Activated T-helper 1 cell treated with anti-CD3 and anti-CD28 coated beads, Interleukin-12 subunit alpha, Interleukin-12 subunit beta, Interleukin-2, Interleukin-4 antibody, amounts not matched to agents 30 ng/mL and 10 ng/mL and 1 ng/mL, durations not matched to agents 14 hours and 24 hours and 36 hours (primary cell): ENCODE data around the gene PCDHGA1. TPM values are rescaled to one million over a fixed set of nuclear protein-coding genes. Genes with fewer than 3 reads are reported as not detected.
A peak's percentile ranks its signal among the peaks of the same experiment; 100 is the strongest.
"Not testable (repeated sequence)": the region's sequence is repeated elsewhere in the genome, so short reads cannot be mapped to it uniquely, and the experiment has no call there.

ENCODE experiments used
- DNase-seq: peaks from one replicate; pipeline ENCODE4 v3.0.0; 2021; ENCODE audit warnings: low spot score
- H3K27ac Mint-ChIP-seq: one replicate; pipeline ENCODE4 v1.8.0; 2021; ENCODE audit warnings: mild to moderate bottlenecking, mixed read lengths
- H3K27me3 Mint-ChIP-seq: one replicate; pipeline ENCODE4 v1.8.0; 2022; ENCODE audit warnings: mild to moderate bottlenecking, moderate library complexity, mixed read lengths; ENCODE audit not compliant: insufficient read depth
- H3K36me3 Mint-ChIP-seq: one replicate; pipeline ENCODE4 v1.8.0; 2021; ENCODE audit warnings: low read depth, mixed read lengths
- H3K4me1 Mint-ChIP-seq: one replicate; pipeline ENCODE4 v1.8.0; 2021; ENCODE audit warnings: low read depth, mixed read lengths
- H3K4me3 Mint-ChIP-seq: one replicate; pipeline ENCODE4 v1.8.0; 2021; ENCODE audit warnings: mild to moderate bottlenecking, moderate library complexity, mixed read lengths
- H3K9me3 Mint-ChIP-seq: one replicate; pipeline ENCODE4 v1.8.0; 2021; ENCODE audit warnings: mixed read lengths
- intact Hi-C: fragments of 100-400 bp; cut with micrococcal nuclease; formaldehyde crosslinking; loops from one replicate; pipeline ENCODE4 v1.15.1; 2024
- total RNA-seq: library from RNA; stranded (reverse); gene quantifications from 2 replicates; pipeline ENCODE4 v1.2.3, GENCODE V29; 2022

PCDHGA1 gene
- total RNA-seq, 1 donor from 2014 or later = 0.10 TPM

DNA sequence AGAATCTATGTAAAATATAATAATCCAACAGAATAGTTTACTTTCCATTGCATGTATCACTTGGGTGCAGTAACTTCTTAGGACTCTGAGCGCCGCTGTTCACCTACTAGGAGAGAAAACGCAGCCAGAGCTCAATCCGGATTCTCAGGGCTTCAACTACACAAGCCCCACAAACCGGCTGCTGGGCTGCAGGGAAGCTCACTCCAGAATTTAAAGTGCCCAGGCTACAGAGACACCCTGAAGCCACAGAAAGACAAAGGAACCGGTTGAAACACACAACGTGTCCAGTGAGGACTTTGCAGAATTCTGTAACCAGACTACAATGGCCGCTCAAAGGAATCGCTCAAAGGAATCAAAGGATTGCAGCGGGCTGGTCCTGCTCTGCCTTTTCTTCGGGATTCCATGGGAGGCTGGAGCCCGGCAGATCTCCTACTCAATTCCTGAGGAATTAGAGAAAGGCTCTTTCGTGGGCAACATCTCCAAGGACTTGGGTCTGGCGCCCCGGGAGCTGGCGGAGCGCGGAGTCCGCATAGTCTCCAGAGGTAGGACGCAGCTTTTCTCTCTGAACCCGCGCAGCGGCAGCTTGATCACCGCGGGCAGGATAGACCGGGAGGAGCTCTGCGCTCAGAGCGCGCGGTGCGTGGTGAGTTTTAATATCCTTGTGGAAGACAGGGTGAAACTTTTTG, 82.7 kb downstream of the PCDHGA1 start, which contains the start of gene PCDHGA10:
Gene PCDHGA10, plus strand, starts transcription at position 134 of the 686 bp plus-strand sequence. Its CDS starts 189 bp downstream, at position 323.
- intact Hi-C loops = loop anchor here (1.0 to 10.0 kb wide), 6 partner anchors 41 to 568 kb away; partner anchors contain the start of genes PCDHA8, PCDHA9, PCDHGA6 and PCDHGB3
- H3K27ac Mint-ChIP-seq = peak within 1 kb of the TSS; percentile 68
- H3K4me3 Mint-ChIP-seq = peak within 1 kb of the TSS; percentile 84
- DNase-seq = peak; percentile 33
- peaks cover 21% of the 10 kb centered on the region for H3K9me3 Mint-ChIP-seq
- H3K4me1 Mint-ChIP-seq = peaks cover 13% of the 10 kb centered on the region
- peaks cover 1% of the 10 kb centered on the region for H3K36me3 Mint-ChIP-seq
- H3K27me3 Mint-ChIP-seq = peaks cover 44% of the 10 kb centered on the region

DNA sequence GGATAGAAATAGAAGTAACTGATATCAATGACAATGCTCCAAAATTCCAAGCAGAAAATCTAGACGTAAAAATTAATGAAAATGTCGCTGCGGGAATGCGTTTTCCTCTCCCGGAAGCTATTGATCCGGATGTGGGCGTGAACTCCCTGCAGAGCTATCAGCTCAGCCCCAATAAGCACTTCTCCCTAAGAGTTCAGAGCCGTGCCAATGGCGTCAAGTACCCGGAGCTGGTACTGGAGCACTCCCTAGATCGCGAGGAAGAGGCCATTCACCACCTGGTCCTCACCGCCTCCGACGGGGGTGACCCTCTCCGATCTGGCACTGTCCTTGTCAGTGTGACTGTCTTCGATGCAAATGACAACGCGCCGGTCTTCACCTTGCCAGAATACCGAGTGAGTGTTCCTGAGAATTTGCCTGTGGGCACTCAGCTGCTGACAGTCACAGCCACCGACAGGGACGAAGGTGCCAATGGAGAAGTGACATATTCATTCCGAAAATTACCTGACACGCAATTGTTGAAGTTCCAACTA, 83.3 kb downstream of the PCDHGA1 start:
- no peak overlapping the region for H3K27ac Mint-ChIP-seq
- H3K9me3 Mint-ChIP-seq = peaks cover 27% of the 10 kb centered on the region
- peaks cover 15% of the 10 kb centered on the region for H3K4me1 Mint-ChIP-seq
- H3K4me3 Mint-ChIP-seq = peak overlapping the region; percentile 84
- intact Hi-C loops = loop anchor here (1.0 to 10.0 kb wide), 5 partner anchors 41 to 569 kb away; partner anchors contain the start of genes PCDHA8, PCDHA9, PCDHGA6 and PCDHGB3
- DNase-seq = no peak
- peaks cover 43% of the 10 kb centered on the region for H3K27me3 Mint-ChIP-seq
- H3K36me3 Mint-ChIP-seq = peaks cover 1% of the 10 kb centered on the region

DNA sequence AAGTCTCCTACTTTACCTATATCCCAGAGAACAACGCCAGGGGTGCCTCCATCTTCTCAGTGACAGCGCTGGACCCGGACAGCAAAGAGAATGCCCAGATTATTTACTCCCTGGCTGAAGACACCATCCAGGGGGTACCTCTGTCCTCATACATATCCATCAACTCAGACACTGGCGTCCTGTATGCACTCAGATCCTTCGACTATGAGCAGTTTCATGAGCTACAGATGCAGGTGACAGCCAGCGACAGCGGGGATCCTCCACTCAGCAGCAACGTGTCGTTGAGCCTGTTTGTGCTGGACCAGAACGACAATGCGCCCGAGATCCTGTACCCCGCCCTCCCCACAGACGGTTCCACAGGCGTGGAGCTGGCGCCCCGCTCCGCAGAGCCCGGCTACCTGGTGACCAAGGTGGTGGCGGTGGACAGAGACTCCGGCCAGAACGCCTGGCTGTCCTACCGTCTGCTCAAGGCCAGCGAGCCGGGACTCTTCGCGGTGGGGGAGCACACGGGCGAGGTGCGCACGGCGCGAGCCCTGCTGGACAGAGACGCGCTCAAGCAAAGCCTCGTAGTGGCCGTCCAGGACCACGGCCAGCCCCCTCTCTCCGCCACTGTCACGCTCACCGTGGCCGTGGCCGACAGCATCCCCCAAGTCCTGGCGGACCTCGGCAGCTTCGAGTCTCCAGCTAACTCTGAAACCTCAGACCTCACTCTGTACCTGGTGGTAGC, 84.4 kb downstream of the PCDHGA1 start:
- peaks cover 15% of the 10 kb centered on the region for H3K4me1 Mint-ChIP-seq
- intact Hi-C loops = loop anchor here (5.0 to 10.0 kb wide), 3 partner anchors 42 to 570 kb away; partner anchors contain the start of genes PCDH1, PCDHA8, PCDHA9 and PCDHGA6
- H3K27ac Mint-ChIP-seq, H3K36me3 Mint-ChIP-seq, DNase-seq: not testable (repeated sequence)
- H3K9me3 Mint-ChIP-seq = peaks cover 24% of the 10 kb centered on the region
- H3K4me3 Mint-ChIP-seq = peak overlapping the region; percentile 37
- H3K27me3 Mint-ChIP-seq = peaks cover 40% of the 10 kb centered on the region

DNA sequence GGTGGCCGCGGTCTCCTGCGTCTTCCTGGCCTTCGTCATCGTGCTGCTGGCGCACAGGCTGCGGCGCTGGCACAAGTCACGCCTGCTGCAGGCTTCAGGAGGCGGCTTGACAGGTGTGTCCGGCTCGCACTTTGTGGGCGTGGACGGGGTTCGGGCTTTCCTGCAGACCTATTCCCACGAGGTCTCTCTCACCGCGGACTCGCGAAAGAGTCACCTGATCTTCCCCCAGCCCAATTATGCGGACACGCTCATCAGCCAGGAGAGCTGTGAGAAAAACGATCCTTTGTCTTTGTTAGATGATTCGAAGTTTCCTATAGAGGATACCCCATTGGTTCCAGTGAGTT, 84.9 kb downstream of the PCDHGA1 start:
- H3K4me3 Mint-ChIP-seq, DNase-seq, H3K36me3 Mint-ChIP-seq: not testable (repeated sequence)
- intact Hi-C loops = loop anchor here (5.0 to 10.0 kb wide), 2 partner anchors 462 to 570 kb away; partner anchors contain the start of genes PCDH1, PCDHA8 and PCDHA9
- peaks cover 15% of the 10 kb centered on the region for H3K4me1 Mint-ChIP-seq
- H3K9me3 Mint-ChIP-seq = peaks cover 26% of the 10 kb centered on the region
- H3K27ac Mint-ChIP-seq = peak overlapping the region; percentile 2
- H3K27me3 Mint-ChIP-seq = peaks cover 38% of the 10 kb centered on the region

DNA sequence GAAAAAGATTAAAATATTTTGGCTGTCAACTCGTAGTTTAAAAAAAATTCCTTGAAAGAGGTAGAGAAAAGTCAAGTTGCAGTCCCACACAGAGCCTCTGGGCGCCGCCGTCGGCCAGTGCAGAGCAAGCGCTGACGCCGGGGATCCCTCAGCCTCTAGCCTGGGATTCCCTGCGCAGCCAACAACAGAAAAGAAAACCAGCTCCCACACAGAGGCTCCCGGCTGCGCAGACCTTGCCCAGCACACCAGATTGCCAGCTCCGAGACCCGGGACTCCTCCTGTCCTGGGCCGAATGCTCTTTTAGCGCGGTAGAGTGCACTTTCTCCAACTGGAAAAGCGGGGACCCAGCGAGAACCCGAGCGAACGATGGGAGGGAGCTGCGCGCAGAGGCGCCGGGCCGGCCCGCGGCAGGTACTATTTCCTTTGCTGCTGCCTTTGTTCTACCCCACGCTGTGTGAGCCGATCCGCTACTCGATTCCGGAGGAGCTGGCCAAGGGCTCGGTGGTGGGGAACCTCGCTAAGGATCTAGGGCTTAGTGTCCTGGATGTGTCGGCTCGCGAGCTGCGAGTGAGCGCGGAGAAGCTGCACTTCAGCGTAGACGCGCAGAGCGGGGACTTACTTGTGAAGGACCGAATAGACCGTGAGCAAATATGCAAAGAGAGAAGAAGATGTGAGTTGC, 87.3 kb downstream of the PCDHGA1 start, which contains the start of gene PCDHGB7:
Gene PCDHGB7, plus strand, starts transcription at position 184 of the 679 bp plus-strand sequence. Its CDS starts 183 bp downstream, at position 367.
- Mint-ChIP-seq H3K4me3 (peak within 1 kb of the TSS; percentile 76), H3K4me1 (peaks cover 21% of the 10 kb centered on the region), H3K27me3 (peaks cover 55% of the 10 kb centered on the region), H3K9me3 (peaks cover 37% of the 10 kb centered on the region)
- DNase-seq = peak; percentile 30
- H3K36me3 Mint-ChIP-seq, H3K27ac Mint-ChIP-seq: not testable (repeated sequence)
- intact Hi-C loops = loop anchor here (1.0 to 10.0 kb wide), 5 partner anchors 95 to 573 kb away; partner anchors contain the start of genes PCDH1, PCDHA8 and PCDHA9

DNA sequence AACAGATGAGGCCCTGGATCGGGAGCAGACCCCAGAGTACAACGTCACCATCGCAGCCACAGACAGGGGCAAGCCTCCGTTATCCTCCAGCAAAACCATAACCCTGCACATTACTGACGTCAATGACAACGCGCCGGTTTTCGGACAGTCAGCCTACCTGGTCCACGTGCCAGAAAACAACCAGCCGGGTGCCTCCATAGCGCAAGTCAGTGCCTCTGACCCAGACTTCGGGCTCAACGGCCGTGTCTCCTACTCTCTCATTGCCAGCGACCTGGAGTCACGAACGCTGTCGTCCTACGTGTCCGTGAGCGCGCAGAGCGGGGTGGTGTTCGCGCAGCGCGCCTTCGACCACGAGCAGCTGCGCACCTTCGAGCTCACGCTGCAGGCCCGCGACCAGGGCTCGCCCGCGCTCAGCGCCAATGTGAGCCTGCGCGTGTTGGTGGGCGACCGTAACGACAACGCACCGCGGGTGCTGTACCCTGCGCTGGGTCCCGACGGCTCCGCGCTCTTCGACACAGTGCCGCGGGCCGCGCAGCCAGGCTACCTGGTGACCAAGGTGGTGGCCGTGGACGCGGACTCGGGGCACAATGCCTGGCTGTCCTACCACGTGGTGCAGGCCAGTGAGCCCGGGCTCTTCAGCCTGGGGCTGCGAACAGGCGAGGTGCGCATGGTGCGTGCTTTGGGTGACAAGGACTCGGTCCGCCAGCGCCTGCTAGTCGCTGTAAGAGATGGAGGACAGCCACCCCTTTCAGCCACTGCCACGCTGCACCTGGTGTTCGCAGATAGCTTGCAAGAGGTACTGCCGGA, 89.0 kb downstream of the PCDHGA1 start:
- peaks cover 53% of the 10 kb centered on the region for H3K27me3 Mint-ChIP-seq
- H3K9me3 Mint-ChIP-seq = peaks cover 33% of the 10 kb centered on the region
- peaks cover 14% of the 10 kb centered on the region for H3K4me1 Mint-ChIP-seq
- DNase-seq = no peak
- no peak overlapping the region for H3K4me3 Mint-ChIP-seq
- H3K36me3 Mint-ChIP-seq = peaks cover 9% of the 10 kb centered on the region
- no peak overlapping the region for H3K27ac Mint-ChIP-seq
- intact Hi-C loops = loop anchor here (5.0 to 10.0 kb wide), 2 partner anchors 458 to 574 kb away; partner anchors contain the start of genes PCDH1, PCDHA8 and PCDHA9

DNA sequence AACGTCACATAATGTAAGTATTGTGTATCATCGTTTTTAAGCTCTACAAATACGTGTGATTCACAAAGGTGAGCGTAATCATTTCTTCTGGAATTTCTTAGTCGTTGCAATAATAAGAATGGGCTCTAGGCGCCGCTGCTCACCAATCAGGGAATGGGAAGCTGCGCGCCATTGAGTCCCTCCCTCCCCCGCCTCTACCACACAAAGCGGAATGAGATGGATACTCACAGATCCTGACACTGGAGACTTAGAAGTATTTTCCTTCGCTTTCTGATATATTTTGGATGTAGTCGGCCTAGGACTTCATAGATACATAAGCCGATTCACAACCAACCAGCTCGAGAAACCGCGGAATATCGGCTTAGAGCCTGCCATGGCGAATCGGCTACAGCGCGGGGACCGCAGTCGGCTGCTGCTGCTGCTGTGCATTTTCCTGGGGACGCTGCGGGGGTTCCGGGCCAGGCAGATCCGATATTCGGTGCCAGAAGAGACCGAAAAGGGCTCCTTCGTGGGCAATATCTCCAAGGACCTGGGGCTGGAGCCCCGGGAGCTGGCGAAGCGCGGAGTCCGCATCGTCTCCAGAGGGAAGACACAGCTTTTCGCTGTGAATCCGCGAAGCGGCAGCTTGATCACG, 90.7 kb downstream of the PCDHGA1 start, which contains the start of gene PCDHGA11:
Gene PCDHGA11, plus strand, starts transcription at position 197 of the 634 bp plus-strand sequence. Its CDS starts 177 bp downstream, at position 374.
- DNase-seq = peak; percentile 23
- H3K27me3 Mint-ChIP-seq = peaks cover 49% of the 10 kb centered on the region
- H3K4me1 Mint-ChIP-seq = peaks cover 14% of the 10 kb centered on the region
- peak within 1 kb of the TSS; percentile 86 for H3K4me3 Mint-ChIP-seq
- peak within 1 kb of the TSS; percentile 55 for H3K27ac Mint-ChIP-seq
- H3K36me3 Mint-ChIP-seq = peaks cover 9% of the 10 kb centered on the region
- intact Hi-C loops = loop anchor here (5.0 kb wide), 5 partner anchors 34 to 189 kb away; partner anchors contain the start of genes PCDHGA2, PCDHGA5, PCDHGB4 and PCDHGC3
- H3K9me3 Mint-ChIP-seq = peaks cover 29% of the 10 kb centered on the region

DNA sequence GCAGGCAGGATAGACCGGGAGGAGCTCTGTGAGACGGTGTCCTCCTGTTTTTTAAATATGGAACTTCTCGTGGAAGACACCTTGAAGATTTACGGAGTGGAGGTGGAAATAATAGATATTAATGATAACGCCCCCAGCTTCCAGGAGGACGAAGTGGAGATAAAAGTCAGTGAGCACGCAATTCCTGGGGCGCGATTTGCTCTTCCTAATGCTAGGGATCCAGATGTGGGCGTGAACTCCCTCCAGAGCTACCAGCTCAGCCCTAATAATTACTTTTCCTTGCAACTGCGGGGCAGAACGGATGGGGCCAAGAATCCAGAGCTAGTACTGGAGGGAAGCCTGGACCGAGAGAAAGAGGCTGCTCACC, 91.2 kb downstream of the PCDHGA1 start:
- Mint-ChIP-seq H3K4me1 (peaks cover 14% of the 10 kb centered on the region), H3K27ac (peak overlapping the region; percentile 55), H3K36me3 (peaks cover 9% of the 10 kb centered on the region), H3K9me3 (peaks cover 29% of the 10 kb centered on the region), H3K4me3 (peak overlapping the region; percentile 86), H3K27me3 (peaks cover 46% of the 10 kb centered on the region)
- intact Hi-C loops = loop anchor here (5.0 kb wide), 5 partner anchors 34 to 189 kb away; partner anchors contain the start of genes PCDHGA2, PCDHGA5, PCDHGB4 and PCDHGC3
- no peak for DNase-seq

DNA sequence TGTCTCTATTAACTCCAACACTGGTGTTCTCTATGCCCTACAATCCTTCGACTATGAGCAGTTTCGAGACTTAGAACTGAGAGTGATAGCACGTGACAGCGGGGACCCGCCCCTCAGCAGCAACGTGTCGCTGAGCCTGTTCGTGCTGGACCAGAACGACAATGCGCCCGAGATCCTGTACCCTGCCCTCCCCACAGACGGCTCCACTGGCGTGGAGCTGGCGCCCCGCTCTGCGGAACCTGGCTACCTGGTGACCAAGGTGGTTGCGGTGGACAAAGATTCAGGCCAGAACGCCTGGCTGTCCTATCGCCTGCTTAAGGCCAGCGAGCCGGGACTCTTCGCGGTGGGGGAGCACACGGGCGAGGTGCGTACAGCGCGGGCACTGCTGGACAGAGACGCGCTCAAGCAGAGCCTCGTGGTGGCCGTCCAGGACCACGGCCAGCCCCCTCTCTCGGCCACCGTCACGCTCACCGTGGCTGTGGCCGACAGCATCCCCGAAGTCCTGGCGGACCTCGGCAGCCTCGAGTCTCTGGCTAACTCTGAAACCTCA, 92.5 kb downstream of the PCDHGA1 start:
- DNase-seq = no peak
- H3K36me3 Mint-ChIP-seq = peaks cover 9% of the 10 kb centered on the region
- intact Hi-C loops = loop anchor here (5.0 kb wide), 5 partner anchors 36 to 191 kb away; partner anchors contain the start of genes PCDHGA2, PCDHGA5, PCDHGB4 and PCDHGC3
- H3K4me1 Mint-ChIP-seq = peaks cover 9% of the 10 kb centered on the region
- H3K4me3 Mint-ChIP-seq = no peak overlapping the region
- H3K27me3 Mint-ChIP-seq = peaks cover 43% of the 10 kb centered on the region
- H3K27ac Mint-ChIP-seq = no peak overlapping the region
- H3K9me3 Mint-ChIP-seq = peaks cover 29% of the 10 kb centered on the region

DNA sequence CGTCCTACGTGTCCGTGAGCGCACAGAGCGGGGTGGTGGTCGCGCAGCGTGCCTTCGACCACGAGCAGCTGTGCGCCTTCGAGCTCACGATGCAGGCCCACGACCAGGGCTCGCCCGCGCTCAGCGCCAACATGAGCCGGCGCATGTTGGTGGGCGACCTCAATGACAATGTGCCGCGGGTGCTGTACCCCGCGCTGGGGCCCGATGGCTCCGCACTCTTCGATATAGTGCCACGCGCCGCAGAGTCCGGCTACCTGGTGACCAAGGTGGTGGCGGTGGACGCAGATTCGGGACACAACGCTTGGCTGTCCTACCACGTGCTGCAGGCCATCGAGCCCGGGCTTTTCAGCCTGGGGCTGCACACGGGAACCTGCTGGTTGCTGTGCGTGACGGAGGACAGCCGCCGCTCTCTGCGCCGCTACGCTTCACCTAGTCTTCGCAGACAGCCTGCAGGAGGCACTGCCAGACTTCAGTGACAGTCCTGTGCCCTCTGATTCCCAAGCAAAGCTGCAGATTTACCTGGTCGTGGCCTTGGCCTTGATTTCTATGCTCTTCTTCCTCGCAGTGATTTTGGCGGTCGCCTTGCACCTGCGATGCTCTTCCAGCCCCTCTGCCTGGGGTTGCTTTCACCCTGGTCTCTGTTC, 97.6 kb downstream of the PCDHGA1 start:
- peaks cover 28% of the 10 kb centered on the region for H3K9me3 Mint-ChIP-seq
- no peaks in the 10 kb centered on the region for H3K4me1 Mint-ChIP-seq
- H3K36me3 Mint-ChIP-seq = no peaks in the 10 kb centered on the region
- no peak overlapping the region for H3K27ac Mint-ChIP-seq
- H3K4me3 Mint-ChIP-seq = no peak overlapping the region
- peaks cover 24% of the 10 kb centered on the region for H3K27me3 Mint-ChIP-seq
- DNase-seq = no peak
- intact Hi-C loops = no loop called here
